NCI-H1105 (cell line): Measurements from ENCODE around the gene MBNL1.
A peak's percentile ranks its signal among the peaks of the same experiment; 100 is the strongest.
"Not testable (repeated sequence)": the region's sequence is repeated elsewhere in the genome, so short reads cannot be mapped to it uniquely, and the experiment has no call there.

ENCODE experiments used
- DNase-seq: peaks from one replicate; lab custom pipeline; 2025; lab: John Stamatoyannopoulos, UW

The MBNL1 gene

GRCh38 chr3:152319831-152320617 is 51.3 kb downstream of the MBNL1 start:
- peak; percentile 31 for DNase-seq

GRCh38 chr3:152321200-152321954 is 52.6 kb downstream of the MBNL1 start:
- no peak for DNase-seq

- no peak for DNase-seq
Measured at GRCh38 chr3:152321955-152322377, 53.2 kb downstream of the MBNL1 start.

DNA sequence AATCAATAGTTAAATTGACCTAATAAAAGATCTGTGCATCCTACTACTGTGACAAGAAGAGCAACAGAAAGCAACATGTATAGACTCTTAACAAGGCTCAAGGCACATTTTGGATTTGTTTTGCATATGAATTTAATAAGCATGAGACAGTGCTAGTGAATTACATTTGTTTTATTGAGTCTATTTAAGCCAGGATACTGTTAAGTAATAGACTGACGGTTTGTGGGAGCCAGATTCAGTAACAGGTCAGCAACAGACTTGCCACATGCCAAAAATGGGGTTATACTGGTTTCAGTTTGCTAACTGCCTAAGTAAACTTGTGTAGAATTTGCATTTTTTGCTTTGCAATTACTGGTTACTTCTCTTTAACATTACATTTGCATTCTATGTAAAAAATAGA is 54.0 kb downstream of the MBNL1 start:
- no peak for DNase-seq

GRCh38 chr3:152323834-152324233 is 55.1 kb downstream of the MBNL1 start:
- DNase-seq = no peak

GRCh38 chr3:152325136-152325535 is 56.4 kb downstream of the MBNL1 start:
- no peak for DNase-seq

DNA sequence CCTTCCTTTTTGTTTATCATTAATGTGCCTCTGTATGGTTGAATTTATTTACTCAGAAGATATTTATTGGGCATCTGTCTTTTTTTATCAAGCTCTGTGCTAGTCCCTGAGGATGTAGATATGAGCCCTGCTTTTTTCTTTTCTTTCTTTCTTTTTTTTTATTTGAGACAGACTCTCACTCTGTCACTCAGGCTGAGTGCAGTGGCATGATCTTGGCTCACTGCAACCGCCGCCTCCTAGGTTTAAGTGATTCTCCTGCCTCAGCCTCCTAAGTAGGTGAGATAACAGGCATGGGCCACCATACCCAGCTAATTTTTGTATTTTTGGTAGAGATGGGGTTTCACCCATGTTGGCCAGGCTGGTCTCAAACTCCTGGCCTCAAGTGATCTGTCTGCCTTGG is 58.5 kb downstream of the MBNL1 start:
- DNase-seq = no peak

GRCh38 chr3:152328841-152329240 is 60.1 kb downstream of the MBNL1 start:
- DNase-seq = no peak

DNA sequence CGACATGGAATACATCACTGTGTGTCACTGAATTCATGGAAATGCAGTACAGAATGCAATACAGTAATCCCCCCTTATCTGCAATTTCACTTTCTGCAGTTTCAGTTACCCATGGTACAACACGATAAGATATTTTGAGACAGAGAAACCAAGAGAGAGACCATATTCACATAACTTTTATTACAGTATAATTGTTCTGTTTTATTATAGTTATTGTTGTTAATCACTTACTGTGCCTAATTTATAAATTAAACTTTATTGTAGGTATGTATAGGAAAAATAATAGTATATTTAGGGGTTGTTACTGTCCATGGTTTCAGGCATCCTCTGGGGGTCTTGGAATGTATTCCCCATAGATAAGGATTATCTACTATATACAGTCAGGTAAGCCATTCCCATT is 61.8 kb downstream of the MBNL1 start:
- no peak for DNase-seq

DNA sequence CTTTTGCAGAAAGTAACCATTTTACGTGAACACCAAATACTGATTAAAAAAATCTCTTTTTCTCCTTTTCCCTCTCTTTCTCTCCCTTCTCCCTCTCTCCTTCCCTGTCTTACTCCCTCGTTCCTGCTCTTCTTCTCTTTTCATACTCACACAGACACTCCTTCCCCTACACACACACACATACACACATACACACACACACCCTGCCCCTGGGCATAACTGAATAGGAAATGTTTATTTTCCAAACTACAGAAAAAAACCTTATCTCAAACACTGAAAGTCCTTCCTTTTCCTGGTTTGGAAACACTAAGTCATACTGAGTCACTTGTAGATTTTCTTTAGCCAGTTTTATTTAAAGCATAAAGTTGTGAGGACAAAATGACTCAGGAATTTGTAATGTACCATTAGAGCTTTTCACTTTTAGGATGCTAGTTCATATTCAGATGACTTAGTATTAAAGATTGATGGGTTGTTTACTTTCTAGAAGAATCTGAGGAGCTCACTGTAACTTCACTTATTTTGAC is 62.4 kb downstream of the MBNL1 start:
- no peak for DNase-seq

DNA sequence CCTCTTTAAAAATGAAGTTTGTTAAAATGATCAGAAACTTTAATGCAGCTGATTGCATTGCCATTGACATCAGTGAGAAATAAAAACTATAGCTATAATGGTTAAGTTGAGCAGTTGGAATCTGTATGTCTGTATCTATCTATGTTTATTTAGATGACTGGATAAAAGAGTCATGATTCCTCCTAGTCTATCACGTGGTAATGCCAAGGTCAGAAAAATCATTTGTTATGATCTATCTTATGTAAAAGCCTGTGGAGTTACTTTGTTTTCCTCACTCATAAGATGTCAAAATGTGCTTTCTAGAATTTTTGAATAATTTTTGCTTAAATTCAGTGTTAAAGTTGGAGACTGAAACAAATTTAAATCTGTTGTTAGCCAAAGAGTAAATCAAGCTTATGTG is 63.3 kb downstream of the MBNL1 start:
- no peak for DNase-seq

DNA sequence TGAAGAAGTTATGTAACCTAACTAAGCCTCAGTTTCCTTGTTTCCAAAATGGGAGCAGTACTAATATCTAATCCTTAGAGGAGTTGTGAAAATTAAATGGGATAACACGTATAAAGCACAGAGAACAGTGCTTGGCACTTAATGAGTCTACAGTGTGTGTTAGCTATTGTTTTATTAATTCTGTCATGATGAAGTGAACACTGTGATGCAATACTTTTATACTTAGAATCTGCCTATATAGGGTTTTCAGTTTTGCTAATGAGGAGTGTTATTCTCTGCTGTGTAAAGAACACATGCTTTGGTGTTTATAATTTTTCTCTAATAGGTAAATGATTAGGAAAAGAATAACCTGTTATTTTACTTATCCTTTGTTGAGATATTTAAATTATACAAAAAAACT is 65.2 kb downstream of the MBNL1 start:
- no peak for DNase-seq

DNA sequence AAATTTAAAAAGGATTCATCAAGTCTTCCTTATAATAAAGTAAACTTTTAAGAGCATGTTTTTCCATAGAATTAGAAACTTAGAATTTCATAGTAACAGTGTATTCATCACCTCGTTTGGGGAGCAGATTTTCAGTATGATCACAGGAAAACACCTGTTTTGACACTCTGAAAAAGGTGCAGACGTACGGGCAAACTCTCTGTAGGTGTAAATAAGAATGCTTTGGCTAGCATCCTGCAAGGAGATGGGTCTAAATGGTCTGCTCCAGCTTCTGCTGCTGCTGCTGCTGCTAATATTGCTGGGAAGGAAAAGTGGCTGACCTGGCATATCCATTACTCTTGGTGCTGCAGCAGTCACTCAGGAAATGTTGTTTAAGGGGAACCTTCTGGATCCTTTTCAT is 66.0 kb downstream of the MBNL1 start:
- no peak for DNase-seq

- DNase-seq = no peak
Measured at GRCh38 chr3:152335273-152335672, 66.5 kb downstream of the MBNL1 start.

GRCh38 chr3:152337337-152337736 is 68.6 kb downstream of the MBNL1 start:
- not testable (repeated sequence) for DNase-seq

- no peak for DNase-seq
Measured at GRCh38 chr3:152338159-152338720, 69.5 kb downstream of the MBNL1 start.

DNA sequence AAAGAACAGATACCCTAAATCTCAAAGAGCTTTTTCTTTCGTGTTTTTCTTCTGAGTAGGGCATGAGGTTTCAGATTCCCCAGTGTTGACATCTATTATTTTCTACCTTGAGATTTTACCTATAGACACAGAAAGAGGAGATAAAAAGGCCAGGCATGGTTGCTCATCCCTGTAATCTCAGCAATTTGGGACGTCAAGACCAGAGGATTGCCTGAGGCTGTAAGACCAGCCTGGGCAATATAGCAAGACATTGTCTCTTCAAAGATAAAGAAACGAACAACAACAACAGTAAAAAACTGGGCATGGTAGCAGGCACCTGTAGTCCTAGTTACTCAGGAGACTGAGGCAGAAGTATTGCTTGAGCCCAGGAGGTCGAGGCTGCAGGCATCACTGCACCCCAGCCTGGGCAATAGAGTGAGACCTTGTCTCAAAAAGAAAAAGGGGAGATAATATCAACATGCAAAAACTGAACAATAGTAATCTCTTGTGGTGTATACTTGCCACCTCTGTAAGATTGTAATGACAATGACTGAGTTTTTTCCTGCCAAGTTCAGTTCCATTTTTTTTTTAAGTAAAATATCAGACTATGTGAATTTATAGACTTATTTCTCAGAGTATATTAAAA is 71.3 kb downstream of the MBNL1 start:
- no peak for DNase-seq

DNA sequence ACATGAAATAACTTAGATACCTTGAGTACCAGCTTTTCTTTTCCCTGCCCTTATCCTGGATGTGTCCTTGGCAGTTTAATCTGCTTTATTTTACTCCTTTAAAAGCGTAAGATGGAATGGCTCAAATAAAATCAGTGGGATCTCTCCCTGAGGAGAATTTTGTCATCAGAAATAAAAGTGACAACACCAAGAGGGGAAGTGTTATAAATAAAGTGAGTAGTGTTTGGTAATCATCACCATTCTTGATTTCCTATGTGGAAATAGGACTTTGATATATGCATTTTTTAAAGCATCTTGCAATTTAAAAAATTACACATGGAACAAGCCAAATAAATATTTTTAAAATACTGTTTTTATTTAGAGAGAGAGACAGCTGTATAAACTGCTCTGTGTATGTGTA is 76.5 kb downstream of the MBNL1 start:
- no peak for DNase-seq

DNA sequence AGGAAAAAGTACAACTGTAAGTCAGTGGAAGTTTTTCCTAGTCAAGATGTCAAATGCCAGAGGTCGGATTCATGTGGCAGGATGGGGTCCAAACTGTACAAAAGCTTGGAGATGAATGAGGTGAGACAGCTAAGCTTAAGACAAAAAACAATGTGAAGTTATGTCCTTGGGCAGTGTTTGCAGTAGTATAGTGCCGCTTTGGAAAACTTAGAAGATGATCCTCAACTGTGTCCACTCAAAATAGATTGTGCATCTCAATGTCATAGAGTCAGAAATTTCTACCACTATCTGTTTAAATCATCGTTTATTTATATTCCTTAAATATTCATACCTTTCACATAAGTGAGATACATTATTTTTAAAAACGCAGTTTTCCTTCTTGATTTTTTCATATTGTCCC is 77.3 kb downstream of the MBNL1 start:
- DNase-seq = no peak

- DNase-seq = no peak
Measured at GRCh38 chr3:152346740-152347139, 78.0 kb downstream of the MBNL1 start.

DNA sequence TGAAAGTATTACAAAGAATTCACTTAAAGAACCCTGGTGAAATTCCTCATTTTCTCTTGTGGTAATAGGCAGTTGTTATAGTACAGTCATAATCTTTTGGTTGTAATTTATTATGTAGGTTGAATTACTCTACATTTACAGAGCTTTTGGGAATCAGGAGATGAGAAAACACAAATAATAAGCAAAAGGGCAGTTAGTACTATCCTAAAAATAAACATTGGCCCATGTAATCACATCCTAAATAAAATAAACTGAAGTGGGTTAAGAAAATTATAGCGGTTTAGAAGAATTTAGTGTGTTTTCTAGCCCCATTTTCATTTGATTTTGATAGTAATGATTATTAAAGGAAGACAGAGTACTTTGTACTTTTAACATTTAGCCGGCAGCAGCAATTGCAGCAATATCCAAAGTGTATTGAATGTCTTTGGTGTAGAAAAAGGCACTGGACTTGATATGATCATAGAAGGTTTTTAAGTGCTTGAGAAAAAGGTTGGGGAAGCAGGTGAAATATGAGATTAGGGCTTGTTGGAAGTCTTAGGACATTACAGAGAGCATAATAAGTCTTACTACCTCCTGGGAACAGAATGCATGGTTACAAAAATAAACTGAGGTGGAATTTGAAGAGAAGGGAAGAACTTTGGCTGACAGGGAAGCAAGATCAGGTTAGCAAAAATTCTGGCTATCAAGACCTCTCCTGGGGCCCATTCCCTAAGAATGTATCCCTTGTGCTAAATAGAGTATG is 79.9 kb downstream of the MBNL1 start:
- DNase-seq = no peak

DNA sequence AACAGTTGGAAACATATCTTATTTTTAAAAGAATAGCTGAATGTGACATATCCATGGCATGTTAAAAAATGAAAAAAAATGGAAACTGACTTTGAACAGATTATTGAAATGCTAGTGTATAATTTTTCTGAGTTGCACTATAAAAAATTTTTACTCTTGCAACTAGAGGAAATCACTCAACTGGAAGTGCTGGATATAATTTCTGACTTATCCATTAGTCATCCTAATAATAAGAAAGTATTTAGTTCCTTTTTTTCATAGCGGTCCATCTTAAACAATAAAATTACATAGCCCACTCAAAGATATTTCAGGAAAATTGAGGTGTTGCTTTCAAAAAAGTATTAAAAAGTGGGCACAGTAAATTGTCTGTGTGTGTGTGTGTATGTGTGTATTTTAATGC is 80.7 kb downstream of the MBNL1 start:
- no peak for DNase-seq
